ENCODE data around the gene STK38.
"Not testable (repeated sequence)": the region's sequence is repeated elsewhere in the genome, so short reads cannot be mapped to it uniquely, and the experiment has no call there.

STK38 gene

DNA sequence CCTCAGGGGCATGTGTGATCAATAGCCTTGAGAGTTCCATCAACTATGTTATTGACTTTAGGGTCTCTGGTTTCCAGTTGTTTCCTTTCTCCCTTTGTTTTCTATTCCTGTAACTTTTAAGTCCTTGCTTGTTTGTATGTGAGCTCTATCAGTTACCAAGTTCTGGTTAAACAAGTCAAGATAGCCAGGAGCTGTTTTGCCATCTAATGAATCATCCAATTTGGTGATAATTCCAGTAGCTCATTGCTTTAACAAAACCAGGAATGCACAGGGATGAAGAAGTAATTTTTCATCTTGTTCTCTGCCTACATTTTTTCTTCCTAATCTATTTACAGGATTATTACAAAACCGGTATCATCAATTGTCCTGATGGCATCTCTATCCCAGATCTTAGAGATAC, 68.0 kb downstream of the STK38 start:
- DNase-seq: no peak

DNA sequence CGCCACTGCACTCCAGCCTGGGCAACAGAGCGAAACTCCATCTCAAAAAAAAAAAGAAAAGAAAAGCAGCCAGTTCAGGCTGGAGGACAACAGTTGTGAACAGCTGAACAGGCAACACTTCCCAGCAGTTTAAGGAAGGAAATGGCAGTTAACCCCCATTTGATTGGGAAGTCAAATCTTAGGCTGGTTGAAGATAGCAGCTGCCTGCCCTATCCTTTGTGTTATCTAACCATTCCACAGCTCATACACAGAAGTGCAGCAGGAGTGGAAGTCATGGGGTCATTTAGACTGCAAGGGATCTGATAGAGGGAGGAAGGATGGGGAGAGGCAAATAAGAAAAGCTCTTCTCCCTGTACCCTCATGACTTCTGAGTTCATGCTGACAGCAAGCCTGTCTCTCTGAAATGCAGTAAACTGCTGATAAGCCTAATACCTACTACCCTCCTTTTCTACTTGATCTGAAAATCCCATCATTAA, 69.2 kb downstream of the STK38 start:
- no peak for DNase-seq

DNA sequence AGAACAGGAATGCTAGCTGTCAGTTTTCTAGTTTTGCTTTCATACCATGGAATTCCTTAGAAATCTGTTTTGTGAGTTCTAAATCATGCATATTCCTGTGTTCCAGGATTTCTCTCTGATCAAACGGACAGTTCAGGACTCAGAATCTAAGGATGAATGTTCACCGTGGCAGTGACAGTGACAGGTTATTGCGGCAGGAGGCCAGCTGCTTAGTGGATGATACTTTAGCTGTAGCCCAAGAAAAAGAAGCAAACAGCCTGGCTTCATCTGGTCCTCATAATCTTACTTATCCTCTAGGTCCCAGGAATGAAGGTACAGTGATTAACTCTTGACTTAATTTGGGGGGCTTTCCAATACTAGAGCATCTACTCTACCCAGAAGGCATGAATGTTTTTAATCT, 77.3 kb downstream of the STK38 start:
- DNase-seq: no peak

DNA sequence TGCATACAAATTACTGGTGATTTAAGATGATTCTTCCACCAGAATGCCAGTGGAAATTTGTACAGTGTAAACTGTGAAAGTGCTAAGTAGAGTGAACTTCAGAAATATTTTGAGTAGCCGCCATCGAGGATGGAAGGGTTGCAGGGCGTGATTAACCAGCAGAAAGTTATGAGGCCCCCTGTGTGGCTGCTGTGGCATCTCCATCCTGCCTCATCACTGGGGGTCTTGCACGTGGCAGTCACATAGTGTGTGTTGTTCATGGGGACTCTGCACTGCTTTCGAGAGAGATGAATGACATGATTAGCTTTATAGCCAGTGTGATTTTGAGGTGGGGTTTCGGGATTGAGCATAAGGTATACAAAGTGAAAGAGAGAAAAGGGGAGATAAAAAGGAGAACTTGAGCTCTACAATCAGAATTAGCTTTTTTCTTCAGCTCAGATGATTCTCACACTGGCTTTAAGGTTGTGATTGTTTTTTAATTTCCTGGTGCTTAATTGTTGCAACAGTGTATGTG, 78.1 kb downstream of the STK38 start:
- no peak for DNase-seq

DNA sequence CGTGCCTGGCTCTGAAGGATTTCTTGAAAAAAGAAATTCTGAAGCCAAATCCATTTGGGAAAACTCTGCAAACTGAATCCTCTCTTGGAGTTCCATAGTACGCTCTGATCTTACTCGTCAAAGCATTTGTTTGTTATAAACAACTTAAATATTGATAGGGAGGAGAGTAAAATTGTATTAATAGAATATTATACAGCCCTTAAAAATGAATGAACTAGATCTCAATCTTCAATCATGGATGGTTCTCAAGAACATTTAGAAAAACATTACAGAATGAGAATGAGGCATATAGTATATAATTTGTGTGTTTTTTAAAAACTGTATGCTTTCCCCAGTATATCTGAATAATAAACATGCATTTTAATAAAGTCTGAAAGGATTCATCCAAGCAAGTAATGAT, 79.7 kb downstream of the STK38 start:
- DNase-seq: no peak

DNA sequence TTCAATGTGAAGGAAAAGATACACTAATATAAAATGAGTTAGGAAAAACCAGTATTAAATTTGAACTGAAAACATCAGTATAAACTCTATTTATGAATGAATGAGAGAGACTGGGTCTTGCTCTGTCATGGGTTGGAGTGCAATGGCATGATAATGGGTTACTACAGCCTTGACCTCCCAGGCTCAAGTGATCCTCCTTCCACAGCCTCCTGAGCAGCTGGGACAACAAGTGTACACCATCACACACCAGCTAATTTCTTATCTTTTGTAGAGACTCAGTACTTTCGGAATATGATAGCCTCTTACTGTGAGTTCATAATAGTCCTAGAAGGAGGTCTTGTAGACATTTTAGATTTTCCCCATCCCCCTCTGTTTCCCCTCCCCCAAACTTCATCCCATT, 83.0 kb downstream of the STK38 start:
- no peak for DNase-seq

DNA sequence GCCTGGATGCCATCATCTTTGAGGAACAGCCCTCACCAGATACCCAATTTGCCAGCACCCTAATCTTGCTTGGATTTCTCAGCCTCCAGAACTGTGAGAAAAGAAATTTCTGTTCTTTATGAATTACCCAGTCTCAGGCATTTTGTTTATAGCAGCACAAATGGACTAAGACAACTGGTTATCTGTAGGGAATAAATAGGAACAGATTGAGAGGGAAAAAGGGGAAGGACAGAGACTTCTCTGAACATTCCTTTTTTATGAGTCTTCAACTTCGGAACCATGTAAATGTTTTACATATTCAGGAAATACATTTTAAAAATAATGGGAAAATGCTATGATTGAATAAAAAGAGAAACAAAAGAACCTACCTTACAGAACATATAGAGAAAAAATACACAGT, 83.6 kb downstream of the STK38 start:
- no peak for DNase-seq

DNA sequence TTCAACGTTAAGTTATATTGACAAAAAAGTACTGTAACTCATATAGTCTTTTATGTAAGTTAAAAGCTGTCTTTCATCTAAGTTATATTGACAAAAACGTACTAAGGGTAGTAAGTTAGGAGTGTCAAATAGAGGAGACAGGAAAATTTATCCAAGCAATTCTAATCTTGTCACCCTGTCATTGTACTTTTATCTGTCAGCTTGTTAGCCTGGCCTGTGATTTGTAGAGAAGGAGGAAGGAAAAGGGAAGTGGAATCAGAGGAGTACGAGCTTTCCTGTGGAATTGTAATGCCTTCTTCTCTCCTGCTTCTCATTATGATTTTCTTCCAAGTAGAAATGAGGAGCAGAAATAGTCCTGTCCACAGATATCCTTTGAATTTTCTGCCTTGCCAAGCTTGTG, 85.6 kb downstream of the STK38 start:
- no peak for DNase-seq

DNA sequence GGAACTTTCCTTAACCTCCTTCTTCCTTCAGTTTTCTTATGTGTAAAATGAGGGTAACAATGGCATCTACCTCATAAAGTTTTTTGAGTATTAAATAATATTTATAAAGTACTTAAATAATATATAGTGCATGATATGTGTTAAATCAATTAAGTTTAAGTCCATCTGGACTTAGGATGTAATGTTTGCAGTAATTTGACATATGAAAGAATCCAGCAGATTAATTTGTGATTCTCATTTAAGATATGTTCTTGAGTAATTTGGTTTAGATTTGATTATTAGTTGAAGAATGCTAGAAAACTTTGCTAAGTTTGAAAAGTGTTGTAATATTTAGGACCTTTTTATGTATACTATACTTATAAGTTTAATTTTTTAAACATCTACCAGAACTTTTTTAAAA, 86.4 kb downstream of the STK38 start:
- DNase-seq: no peak

DNA sequence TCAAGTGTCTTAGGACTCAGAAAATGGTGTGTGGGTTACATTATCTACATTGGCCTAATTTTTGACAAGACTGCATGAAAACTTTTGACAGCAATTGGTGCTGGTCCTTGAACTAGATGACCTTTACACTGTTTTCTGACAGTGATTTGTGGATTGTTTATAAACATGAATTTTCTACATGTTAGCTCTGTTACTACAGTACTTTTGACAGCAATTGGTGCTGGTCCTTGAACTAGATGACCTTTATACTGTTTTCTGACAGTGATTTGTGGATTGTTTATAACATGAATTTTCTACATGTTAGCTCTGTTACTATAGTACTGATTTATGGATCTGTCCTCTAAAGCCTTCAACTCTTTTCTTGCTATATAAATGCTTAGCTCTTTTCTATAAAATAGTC, 87.8 kb downstream of the STK38 start:
- DNase-seq: no peak

DNA sequence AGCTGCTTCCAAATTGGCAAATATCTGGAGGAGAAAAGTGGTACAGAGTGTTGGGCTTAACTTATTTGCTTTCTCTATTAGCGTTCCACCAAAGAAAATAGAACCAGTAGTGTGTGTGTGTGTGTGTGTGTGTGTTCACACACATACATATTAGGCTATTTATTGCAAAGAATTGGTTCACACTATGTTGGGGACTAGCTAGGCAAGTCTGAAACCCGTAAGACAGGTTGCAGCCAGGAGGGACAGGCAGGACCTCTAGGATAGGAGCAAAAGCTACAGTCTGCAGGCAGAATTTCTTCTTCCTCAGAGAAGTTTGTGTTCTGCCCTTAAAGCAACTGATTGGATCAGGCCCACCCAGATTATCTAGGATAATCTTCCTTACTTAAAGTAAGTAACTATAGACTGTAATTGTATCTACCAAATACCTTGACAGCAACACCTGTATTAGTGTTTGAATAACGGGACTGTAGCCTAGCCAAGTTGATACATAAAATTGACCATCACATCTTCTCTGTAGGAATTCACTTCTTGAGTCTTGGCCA, 91.7 kb downstream of the STK38 start:
- no peak for DNase-seq

DNA sequence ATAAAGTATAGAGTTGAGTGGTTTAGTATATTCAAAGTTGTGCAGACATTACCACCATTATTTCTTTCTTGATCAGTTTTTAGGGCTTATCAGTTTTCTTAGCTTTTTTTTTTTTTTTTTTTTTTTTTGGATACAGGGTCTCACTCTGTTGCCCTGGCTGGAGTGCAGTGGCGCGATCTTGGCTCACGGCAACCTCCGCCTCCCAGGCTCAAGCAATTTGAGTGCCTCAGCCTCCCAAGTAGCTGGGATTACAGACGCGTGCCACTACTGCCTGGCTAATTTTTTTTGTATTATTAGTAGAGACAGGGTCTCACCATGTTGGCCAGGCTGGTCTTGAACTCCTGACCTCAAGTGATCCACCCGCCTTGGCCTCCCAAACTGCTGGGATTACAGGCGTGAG, 94.4 kb downstream of the STK38 start:
- DNase-seq: not testable (repeated sequence)

DNA sequence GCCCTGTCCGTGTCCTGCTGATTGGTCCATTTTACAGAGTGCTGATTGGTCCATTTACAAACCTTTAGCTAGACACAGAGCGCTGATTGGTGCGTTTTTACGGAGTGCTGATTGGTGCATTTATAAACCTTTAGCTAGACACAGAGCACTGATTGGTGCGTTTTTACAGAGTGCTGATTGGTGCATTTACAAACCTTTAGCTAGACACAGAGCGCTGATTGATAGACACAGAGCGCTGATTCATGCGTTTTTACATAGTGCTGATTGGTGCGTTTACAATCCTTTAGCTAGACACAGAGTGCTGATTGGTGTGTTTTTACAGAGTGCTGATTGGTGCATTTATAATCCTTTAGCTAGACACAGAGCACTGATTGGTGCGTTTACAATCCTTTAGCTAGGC, 98.1 kb downstream of the STK38 start:
- DNase-seq: not testable (repeated sequence)

DNA sequence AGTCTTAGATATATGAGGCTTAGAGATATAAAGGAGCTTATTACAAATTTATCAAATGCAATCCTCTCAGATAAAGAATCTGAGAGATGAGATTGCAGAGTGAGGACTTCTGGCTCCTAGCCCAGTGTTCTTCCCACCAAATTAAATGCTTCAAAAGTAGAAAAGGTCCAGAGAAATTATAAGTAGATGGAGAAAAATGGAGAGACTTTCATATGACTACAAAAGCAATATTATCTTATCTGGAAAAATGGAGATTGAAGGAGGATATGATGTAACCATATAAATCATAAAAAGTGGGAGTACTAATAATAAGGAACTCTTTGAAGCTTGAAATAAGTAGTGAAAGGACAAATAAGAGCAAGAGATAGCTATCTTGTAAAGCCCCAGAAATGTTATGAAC, 101.7 kb downstream of the STK38 start:
- no peak for DNase-seq

DNA sequence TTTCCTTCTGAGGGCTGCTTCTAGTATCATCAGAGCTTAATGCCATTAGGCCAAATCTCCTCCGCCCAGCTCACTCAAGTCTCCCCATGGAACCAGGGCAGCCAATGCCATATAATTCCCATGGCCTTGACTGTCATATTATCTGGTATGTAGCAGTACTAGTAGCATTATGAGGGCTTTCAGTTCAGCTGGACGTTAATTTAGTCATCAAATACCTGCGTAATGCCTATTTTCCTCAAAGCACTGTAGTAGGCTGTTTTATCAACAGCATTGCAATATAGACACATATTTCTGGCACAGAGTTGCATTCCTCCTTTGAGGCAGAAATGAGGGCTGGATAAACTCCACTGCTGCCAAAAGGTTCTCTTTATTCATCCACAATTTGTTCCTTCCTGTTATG, 102.8 kb downstream of the STK38 start:
- DNase-seq: no peak

Data from activated effector memory CD4-positive, alpha-beta T cell treated with anti-CD3 and anti-CD28 coated beads, Interleukin-2, amount 50 U/mL, for 16 hours (primary cell).